Mammary epithelial cell (primary cell): ENCODE data around the gene SPN.

Experiments used
- CTCF ChIP-seq, 2 donors: IDR thresholded peaks in 1 of 2; conservative IDR thresholded peaks in 1 of 2; 2 replicates each; pipeline ENCODE4 v1.5.1; 2011 to 2012; ENCODE audit warnings: inconsistent platforms in 2 of 2, low read length in 2 of 2, mild to moderate bottlenecking in 2 of 2, control low read depth in 1 of 2, low read depth in 1 of 2; ENCODE audit not compliant: insufficient read depth in 1 of 2; ENCODE audit errors: extremely low read depth in 1 of 2
- EZH2 ChIP-seq: IDR thresholded peaks from 2 replicates; pipeline ENCODE4 v1.6.1; 2012; ENCODE audit warnings: low read length, inconsistent platforms, borderline replicate concordance

- no peak for TF ChIP-seq CTCF (conservative IDR thresholded peaks at IDR 0.05 in 1 of 2, IDR thresholded peaks at IDR 0.05 in 1 of 2; ENCODE audit: extremely low read depth in 1 of 2, insufficient read depth in 1 of 2, low read depth in 1 of 2, low read length in 2 of 2)
- no peak for TF ChIP-seq EZH2
These were observed 4.3 kb upstream of the SPN start for GRCh38 chr16:29658705-29659104.
